Measurements from ENCODE around the gene SH3RF3.

Gene SH3RF3

GRCh38 chr2:109324861-109325260, 195.9 kb downstream of the SH3RF3 start:
- peak; percentile 95 for DNase-seq (ENCODE audit: extremely low read depth, low read depth)
- TF ChIP-seq, protein P1, sequence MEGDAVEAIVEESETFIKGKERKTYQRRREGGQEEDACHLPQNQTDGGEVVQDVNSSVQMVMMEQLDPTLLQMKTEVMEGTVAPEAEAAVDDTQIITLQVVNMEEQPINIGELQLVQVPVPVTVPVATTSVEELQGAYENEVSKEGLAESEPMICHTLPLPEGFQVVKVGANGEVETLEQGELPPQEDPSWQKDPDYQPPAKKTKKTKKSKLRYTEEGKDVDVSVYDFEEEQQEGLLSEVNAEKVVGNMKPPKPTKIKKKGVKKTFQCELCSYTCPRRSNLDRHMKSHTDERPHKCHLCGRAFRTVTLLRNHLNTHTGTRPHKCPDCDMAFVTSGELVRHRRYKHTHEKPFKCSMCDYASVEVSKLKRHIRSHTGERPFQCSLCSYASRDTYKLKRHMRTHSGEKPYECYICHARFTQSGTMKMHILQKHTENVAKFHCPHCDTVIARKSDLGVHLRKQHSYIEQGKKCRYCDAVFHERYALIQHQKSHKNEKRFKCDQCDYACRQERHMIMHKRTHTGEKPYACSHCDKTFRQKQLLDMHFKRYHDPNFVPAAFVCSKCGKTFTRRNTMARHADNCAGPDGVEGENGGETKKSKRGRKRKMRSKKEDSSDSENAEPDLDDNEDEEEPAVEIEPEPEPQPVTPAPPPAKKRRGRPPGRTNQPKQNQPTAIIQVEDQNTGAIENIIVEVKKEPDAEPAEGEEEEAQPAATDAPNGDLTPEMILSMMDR (IDR thresholded peaks at IDR 0.05; ENCODE audit: low read depth, low read length) = no peak

- TF ChIP-seq, protein P1 (IDR thresholded peaks at IDR 0.05; ENCODE audit: low read depth, low read length) = no peak
- no peak for DNase-seq (ENCODE audit: extremely low read depth, low read depth)
These were observed 196.6 kb downstream of the SH3RF3 start for GRCh38 chr2:109325570-109325969.

- TF ChIP-seq, protein P1 (IDR thresholded peaks at IDR 0.05; ENCODE audit: low read depth, low read length) = no peak
- no peak for DNase-seq (ENCODE audit: extremely low read depth, low read depth)
These were observed 197.3 kb downstream of the SH3RF3 start for GRCh38 chr2:109326306-109326705.

- DNase-seq (ENCODE audit: extremely low read depth, low read depth) = no peak
- TF ChIP-seq, protein P1 (IDR thresholded peaks at IDR 0.05; ENCODE audit: low read depth, low read length) = no peak
These were observed 201.1 kb downstream of the SH3RF3 start for GRCh38 chr2:109330056-109330455.

GRCh38 chr2:109331081-109331480, 202.1 kb downstream of the SH3RF3 start:
- TF ChIP-seq, protein P1 (IDR thresholded peaks at IDR 0.05; ENCODE audit: low read depth, low read length) = no peak
- no peak for DNase-seq (ENCODE audit: extremely low read depth, low read depth)

DNA sequence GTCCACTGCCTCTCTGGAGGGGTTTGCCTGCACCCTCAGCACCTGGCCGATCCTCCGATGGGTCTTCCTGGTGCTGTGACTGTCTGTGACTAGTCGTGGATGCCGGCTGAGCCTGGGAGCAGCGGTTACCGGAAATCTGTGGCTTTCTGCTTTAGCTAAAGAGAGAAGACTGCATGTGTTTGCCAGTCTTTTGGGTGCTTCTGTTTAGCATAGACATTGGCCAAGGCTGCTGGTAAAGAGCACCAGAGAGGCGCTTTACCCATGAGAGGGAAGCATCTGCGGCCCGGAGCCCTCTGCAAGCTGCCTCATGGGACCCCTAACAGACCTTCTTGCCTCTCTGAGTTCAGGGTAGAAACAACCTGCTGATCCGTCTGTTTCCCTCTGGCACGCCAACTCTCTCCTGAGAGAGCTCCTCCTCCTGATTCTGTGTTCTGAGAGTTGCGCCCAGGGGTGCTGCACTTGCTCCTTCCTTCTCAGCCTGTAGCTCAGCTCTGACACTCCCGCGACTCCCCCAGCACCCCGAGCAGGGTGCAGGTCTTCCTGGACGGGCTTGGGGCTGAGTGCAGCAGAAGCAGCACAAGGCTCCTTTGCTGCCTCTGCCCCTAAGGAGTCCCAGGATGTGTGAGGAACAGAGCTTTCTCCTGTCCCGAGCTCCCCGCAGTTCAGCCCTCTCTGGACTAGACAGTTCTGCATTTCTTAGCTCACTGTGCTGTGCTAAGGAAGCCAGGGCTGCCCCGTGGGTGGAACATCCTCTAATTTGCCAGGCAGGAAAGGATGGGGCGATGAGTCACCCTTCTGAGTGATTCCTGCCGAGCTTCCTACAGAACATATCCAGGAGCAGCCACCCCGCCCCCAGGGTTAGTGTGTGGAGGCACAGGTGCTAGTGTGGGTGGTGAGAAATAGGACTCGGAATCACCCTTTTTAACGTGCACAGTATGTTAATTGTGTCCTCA, 203.2 kb downstream of the SH3RF3 start:
- no peak for DNase-seq (ENCODE audit: extremely low read depth, low read depth)

DNA sequence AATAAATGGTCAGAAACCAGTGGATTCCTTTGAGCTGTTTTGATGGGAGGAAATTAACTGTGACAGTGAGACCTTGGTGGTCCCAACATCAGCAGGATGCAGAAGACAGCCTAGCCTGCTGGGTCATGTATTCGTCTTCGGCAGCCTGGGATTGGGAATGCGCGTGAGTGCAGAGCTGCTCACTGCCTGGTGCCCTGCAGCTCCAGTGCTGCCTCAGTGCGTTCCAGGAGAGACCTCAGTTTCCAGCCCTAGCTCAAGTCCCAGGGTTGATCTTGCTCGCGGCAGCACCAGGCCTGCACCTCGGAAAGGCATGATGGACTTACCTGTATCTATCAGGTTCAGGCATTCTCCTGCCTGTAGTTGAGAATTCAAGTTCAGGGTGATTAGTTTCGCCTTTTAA, 203.9 kb downstream of the SH3RF3 start:
- TF ChIP-seq, protein P1 (IDR thresholded peaks at IDR 0.05; ENCODE audit: low read depth, low read length) = no peak

More for the DNA sequence above, 203.2 kb downstream of the SH3RF3 start:
- TF ChIP-seq, protein P1 (IDR thresholded peaks at IDR 0.05; ENCODE audit: low read depth, low read length) = no peak

More for the DNA sequence above, 203.9 kb downstream of the SH3RF3 start:
- no peak for DNase-seq (ENCODE audit: extremely low read depth, low read depth)

Measured in AG09319 (cell line).